Measurements from ENCODE around the gene ATP10A. TPM values are rescaled to one million over a fixed set of nuclear protein-coding genes. Genes with fewer than 3 reads are reported as not detected.
"Not testable (repeated sequence)": the region's sequence is repeated elsewhere in the genome, so short reads cannot be mapped to it uniquely, and the experiment has no call there.

The ATP10A gene
- total RNA-seq, 1 donor from 2014 or later: not detected

GRCh38 chr15:25641361-25641760, 221.8 kb downstream of the ATP10A start:
- DNase-seq: no peak
- Mint-ChIP-seq H3K4me3 (ENCODE audit: unreplicated experiment) (no peak overlapping the region), H3K27ac (ENCODE audit: unreplicated experiment) (no peak overlapping the region), H3K4me1 (ENCODE audit: low read depth, unreplicated experiment) (peaks cover 27% of the 10 kb centered on the region), H3K27me3 (ENCODE audit: unreplicated experiment) (peaks cover 7% of the 10 kb centered on the region), H3K9me3 (ENCODE audit: unreplicated experiment) (peaks cover 7% of the 10 kb centered on the region), H3K36me3 (ENCODE audit: unreplicated experiment) (peaks cover 8% of the 10 kb centered on the region)
- TF ChIP-seq CTCF (IDR thresholded peaks at IDR 0.05; ENCODE audit: partially characterized antibody, unreplicated experiment): no peak

- H3K4me1 Mint-ChIP-seq (ENCODE audit: low read depth, unreplicated experiment): peaks cover 29% of the 10 kb centered on the region
- not testable (repeated sequence) for H3K9me3 Mint-ChIP-seq (ENCODE audit: unreplicated experiment); H3K4me3 Mint-ChIP-seq (ENCODE audit: unreplicated experiment); H3K36me3 Mint-ChIP-seq (ENCODE audit: unreplicated experiment); DNase-seq; H3K27ac Mint-ChIP-seq (ENCODE audit: unreplicated experiment); H3K27me3 Mint-ChIP-seq (ENCODE audit: unreplicated experiment)
Observed at GRCh38 chr15:25640959-25641358, 222.2 kb downstream of the ATP10A start.

- Mint-ChIP-seq H3K27me3 (ENCODE audit: unreplicated experiment) (peaks cover 7% of the 10 kb centered on the region), H3K4me1 (ENCODE audit: low read depth, unreplicated experiment) (peaks cover 29% of the 10 kb centered on the region), H3K9me3 (ENCODE audit: unreplicated experiment) (peaks cover 7% of the 10 kb centered on the region), H3K4me3 (ENCODE audit: unreplicated experiment) (no peak overlapping the region), H3K36me3 (ENCODE audit: unreplicated experiment) (peaks cover 8% of the 10 kb centered on the region), H3K27ac (ENCODE audit: unreplicated experiment) (no peak overlapping the region)
- DNase-seq: no peak
- TF ChIP-seq CTCF (IDR thresholded peaks at IDR 0.05; ENCODE audit: partially characterized antibody, unreplicated experiment): no peak
Observed at GRCh38 chr15:25640381-25640780, 222.7 kb downstream of the ATP10A start.

GRCh38 chr15:25636486-25636885, 226.6 kb downstream of the ATP10A start:
- DNase-seq; H3K27me3 Mint-ChIP-seq (ENCODE audit: unreplicated experiment); H3K9me3 Mint-ChIP-seq (ENCODE audit: unreplicated experiment); H3K4me3 Mint-ChIP-seq (ENCODE audit: unreplicated experiment); H3K27ac Mint-ChIP-seq (ENCODE audit: unreplicated experiment); H3K4me1 Mint-ChIP-seq (ENCODE audit: low read depth, unreplicated experiment); H3K36me3 Mint-ChIP-seq (ENCODE audit: unreplicated experiment): not testable (repeated sequence)

- H3K9me3 Mint-ChIP-seq (ENCODE audit: unreplicated experiment): peaks cover 1% of the 10 kb centered on the region
- H3K27me3 Mint-ChIP-seq (ENCODE audit: unreplicated experiment): peaks cover 1% of the 10 kb centered on the region
- no peak overlapping the region for H3K27ac Mint-ChIP-seq (ENCODE audit: unreplicated experiment)
- DNase-seq: no peak
- H3K36me3 Mint-ChIP-seq (ENCODE audit: unreplicated experiment): peaks cover 8% of the 10 kb centered on the region
- no peak overlapping the region for H3K4me3 Mint-ChIP-seq (ENCODE audit: unreplicated experiment)
- TF ChIP-seq CTCF (IDR thresholded peaks at IDR 0.05; ENCODE audit: partially characterized antibody, unreplicated experiment): no peak
- peaks cover 4% of the 10 kb centered on the region for H3K4me1 Mint-ChIP-seq (ENCODE audit: low read depth, unreplicated experiment)
Observed at GRCh38 chr15:25635191-25635590, 227.9 kb downstream of the ATP10A start.

- Mint-ChIP-seq H3K27me3 (ENCODE audit: unreplicated experiment) (peaks cover 1% of the 10 kb centered on the region), H3K36me3 (ENCODE audit: unreplicated experiment) (peaks cover 17% of the 10 kb centered on the region), H3K27ac (ENCODE audit: unreplicated experiment) (no peak overlapping the region)
Observed at GRCh38 chr15:25633862-25634261, 229.3 kb downstream of the ATP10A start.

More at GRCh38 chr15:25633862-25634261, 229.3 kb downstream of the ATP10A start:
- TF ChIP-seq CTCF (IDR thresholded peaks at IDR 0.05; ENCODE audit: partially characterized antibody, unreplicated experiment): no peak
- no peak for DNase-seq
- Mint-ChIP-seq H3K9me3 (ENCODE audit: unreplicated experiment) (peaks cover 3% of the 10 kb centered on the region), H3K4me3 (ENCODE audit: unreplicated experiment) (no peak overlapping the region), H3K4me1 (ENCODE audit: low read depth, unreplicated experiment) (peaks cover 4% of the 10 kb centered on the region)

Measured in glutamatergic neuron (in vitro differentiated cells).